Dedifferentiated amniotic fluid mesenchymal stem cell (primary cell): Measurements from ENCODE around the gene COMP.
"Not testable (repeated sequence)": the region's sequence is repeated elsewhere in the genome, so short reads cannot be mapped to it uniquely, and the experiment has no call there.

Source experiments
- DNase-seq: peaks from one replicate; pipeline ENCODE4 v3.0.0-alpha.2; 2016; ENCODE audit errors: extremely low spot score

Gene COMP

DNA sequence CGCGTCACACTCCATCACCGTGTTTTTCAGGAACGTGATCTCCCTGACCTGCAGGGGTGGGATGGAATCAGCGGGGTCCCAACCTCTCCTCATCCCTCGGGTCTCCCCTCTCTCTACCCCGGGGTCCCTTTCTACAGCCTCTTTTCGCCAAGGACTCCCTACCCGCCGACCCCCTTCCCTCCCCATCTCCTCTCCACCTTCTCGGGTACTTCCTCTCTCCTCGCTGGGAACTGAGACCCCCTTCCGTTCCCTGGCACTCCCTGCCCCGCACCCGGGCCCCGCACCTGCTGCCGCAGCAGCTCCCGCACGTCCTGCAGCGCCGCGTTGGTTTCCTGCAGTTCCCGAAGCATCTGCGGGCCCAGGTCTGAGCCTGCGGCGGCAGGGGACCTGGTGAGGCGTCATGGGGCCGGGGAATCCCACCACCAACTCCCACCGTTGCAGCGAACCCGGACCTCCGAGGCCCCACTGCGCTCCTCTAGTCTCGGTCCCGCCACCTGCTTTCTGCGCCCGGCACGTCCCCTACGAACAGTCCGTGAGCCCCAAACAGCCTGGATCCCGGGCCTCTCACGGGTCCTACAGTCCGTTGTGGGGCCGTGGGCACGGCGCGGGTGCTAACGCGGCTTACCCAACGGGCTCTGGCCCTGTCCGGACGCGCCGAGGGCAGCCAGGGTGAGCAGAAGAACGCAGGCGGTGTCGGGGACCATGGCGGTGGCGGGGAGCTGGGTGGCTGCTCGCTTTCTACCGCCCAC lies at the start of gene COMP:
COMP (minus strand) TSS at position 740 of the 749 bp plus-strand sequence; CDS start at position 704, 36 bp downstream.
- no peak for DNase-seq

DNA sequence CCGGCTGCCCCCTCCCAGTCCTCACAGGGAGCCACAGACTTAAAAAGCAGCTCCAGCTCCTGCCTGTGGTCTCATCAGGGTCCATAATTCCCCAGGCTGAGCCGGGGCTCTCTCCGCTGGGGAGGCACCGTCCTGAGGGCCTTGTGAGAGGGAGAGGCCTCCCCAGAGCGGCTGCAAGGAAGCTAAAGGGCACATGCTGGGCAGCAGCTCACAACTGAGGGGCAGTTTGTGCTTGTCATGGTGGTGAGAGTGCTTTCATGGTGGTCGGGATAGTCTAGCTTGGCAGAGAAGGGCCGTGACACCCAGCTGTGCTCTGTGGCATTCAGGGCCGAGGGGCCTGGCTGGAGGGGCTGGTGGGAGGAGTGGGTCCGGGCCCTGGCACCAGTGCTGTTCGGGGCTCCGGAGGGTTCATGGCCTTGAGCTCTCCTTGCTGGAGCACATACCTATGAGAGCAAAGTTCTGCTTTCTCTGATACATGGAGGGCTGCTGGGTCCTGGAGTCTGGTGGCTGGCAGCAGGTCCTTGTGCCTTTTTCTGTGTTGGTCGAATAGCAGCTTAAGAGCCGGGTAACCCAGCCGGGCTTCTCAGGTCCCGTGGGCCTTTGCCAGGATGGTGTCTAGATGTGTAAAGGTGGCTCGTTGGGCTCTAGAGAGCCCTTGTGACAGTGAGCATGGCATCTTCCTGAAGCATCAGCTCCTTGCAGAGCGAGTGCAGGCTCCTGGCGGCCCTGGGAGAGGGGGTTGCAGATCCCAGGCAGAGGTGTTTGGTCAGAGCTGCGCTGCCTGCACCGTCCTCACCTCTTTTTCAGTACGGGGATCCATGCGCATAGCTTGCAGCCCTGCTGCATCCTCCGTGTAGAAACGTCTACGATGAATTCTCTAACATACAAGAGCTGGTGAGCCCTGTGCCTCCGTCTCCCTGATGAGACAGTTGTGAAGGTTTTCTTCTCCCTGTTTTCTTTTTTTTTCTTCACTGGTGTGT lies 49.5 kb upstream of the COMP start:
- no peak for DNase-seq

- no peak for DNase-seq
Observed at GRCh38 chr19:18839465-18840287, 48.6 kb upstream of the COMP start.

GRCh38 chr19:18834644-18834984 lies 43.5 kb upstream of the COMP start:
- no peak for DNase-seq

DNA sequence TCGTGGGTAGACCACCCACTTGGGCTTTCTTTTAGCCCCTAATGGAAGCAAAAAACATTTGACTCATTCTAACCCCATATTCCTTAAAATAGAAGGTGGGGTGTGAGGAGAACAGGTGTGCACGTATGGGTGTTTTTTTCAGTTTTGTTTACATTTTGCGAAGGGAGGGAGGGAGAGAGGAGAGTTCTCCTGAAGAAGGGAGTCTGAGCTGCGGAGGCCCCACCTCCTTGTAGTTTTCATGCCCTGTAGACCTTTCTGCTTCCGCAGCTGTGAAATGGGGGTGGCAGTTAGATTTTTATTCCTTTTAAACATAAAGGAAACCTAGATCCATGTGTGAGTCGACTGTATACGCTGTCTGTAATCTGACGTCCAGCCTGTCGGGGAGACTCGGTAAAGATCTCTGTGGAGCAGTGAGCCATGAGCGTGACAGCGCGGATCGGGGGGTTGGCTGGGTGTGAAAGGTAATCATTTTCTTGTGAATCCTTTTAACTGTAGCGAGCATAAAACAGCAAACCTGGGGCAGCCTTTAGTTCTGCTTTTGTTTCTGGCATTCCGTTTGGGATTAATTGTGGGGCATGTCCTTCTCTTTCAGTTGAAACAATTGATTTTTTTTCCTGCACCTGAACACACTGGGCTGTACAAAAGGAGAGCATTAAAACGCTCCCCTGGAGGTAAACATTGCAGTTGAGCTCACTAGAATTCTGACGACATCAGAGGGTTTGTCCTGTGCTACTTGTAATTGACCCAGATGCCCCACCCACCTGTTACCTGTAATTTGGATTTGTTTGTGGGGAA lies 42.9 kb upstream of the COMP start:
- DNase-seq, result no peak

DNA sequence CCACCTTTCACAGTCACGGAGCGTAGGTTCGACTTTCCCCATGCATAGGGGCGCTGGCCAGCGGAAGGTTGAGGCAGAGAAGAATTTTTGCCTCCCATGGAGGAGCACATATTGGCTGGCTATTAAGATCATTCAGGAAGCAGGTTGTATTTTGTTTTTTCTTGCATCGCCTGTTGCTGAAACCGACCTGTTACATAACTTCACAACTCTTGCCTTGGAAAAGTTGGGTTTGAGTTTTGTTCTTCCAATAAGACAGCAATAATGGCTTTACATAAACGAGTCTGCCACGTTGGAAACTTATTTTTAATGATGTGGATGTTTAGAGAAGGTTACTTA lies 42.0 kb upstream of the COMP start:
- no peak for DNase-seq

DNA sequence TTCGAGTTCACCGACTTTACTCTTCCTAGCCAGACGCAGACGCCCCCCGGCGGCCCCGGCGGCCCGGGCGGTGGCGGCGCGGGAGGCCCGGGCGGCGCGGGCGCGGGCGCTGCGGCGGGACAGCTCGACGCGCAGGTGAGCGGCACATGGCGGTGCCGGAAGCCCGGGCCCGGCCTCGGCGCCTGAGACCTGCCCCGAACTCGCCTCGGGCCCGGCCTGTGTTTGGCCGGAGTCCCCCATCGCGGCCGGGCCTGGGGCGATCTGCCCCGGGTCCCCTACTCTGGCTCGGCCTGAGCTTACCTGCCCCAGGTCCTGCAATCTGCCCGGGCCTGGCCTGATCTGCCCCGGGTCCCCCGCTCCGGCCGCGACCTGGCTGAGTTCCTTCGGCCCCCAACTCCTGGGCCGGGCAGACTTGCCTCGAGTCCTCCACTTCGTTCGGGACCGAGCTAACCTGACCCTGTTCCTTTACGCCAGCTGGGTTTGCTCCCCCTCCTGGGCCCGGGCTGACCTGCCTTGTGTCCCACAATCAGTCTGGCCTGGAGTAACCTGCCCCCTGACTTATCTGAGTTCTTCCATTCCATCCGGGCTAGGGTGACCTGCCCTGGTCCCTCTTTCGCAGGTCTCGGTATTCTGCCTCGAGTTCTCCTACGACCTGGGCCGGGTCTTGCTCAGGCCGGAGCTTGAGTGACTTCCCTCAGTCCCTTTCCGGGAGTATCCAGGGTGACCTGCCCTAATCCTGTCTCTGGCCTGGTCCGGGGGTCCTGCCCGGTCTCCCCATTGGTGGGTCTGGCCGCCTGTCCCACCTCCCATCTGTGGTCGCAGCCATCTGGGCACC lies 41.4 kb upstream of the COMP start:
- DNase-seq, result no peak

DNA sequence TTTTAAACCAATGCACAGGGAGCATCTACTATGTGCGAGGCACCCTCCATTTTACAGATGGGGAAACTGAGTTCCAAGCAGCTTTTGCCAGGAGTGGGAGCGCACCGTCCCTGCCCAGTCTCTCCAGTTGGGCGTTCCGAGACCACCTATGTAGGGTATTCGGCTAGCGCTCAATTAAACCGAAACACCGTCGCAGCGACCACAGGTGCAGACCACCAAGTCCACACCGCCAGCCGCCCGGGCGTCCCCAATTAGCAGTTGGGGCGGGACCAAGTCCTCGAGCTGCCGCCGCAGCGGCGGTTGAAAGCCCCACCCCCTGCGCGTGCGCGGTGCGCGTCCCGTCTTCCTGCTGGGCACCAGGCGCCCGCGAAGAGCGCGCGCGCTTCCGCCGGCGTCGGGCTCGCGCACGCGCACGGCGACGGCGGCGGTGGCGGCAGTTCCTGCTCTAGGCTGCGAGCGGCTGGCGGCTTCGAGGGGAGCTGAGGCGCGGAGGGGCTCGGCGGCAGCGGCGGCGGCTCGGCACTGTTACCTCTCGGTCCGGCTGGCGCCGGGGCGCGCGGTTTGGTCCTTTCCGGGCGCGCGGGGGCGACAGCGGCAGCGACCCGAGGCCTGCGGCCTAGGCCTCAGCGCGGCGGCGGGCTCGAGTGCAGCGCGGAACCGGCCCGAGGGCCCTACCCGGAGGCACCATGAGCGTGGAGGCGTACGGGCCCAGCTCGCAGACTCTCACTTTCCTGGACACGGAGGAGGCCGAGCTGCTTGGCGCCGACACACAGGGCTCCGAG lies 40.6 kb upstream of the COMP start, which contains the start of gene UPF1:
UPF1 (plus strand) TSS at position 436 of the 782 bp plus-strand sequence; CDS start at position 687, 251 bp downstream.
- DNase-seq, result peak; percentile 84

DNA sequence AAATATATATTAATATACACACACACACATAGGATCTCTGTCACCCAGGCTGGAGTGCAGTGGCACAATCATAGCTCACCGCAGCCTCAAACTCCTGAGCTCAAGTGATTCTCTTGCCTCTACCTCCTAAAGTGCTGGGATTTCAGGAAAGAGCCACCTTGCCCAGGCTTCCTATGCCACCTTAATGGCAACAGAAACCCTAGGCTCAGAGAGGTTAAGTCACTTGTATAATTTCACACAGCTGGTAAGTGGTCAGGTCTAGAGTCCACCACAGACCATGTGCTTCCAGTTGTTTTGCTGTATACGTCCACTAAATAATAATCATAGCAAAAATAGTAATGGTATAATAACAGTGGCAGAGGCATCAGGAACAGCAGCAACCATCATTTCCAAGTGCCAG lies 39.4 kb upstream of the COMP start:
- DNase-seq, result no peak

DNA sequence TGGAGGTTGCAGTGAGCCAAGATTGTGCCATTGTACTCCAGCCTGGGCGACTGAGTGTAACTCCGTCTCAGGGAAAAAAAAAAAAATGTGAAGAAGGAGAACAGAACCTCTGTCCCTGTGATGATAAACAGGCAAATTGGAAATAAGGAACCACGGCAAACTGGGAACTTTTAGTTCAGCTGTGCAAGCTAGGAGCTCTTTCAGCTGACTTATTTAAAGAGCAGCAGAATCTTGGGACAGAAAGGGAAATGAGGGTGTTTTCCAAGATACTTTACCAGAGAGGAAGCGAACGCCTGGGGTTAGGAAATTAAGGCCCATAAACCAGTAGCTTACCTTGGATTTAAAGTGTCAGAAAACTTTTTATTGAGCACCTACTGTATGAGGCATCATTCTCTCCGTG lies 37.7 kb upstream of the COMP start:
- no peak for DNase-seq

DNA sequence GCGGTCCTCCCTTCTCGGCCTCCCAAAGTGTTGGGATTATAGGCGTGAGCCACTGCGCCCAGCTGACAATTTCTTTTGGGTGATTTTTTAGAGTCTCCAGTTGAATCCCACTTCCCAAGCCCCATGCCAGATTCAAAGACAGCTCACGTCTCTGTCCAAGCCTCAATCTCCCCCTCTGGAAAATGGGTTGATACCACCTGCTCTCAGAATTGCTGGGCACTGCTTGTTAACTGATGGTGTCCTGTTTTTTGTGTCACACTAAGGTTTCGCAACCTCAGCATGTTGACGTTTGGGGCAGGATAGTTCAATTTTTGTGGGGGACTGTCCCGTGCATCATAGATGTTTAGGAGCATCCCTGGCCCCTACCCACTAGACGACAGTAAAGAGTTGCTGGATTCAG lies 26.5 kb upstream of the COMP start:
- no peak for DNase-seq

DNA sequence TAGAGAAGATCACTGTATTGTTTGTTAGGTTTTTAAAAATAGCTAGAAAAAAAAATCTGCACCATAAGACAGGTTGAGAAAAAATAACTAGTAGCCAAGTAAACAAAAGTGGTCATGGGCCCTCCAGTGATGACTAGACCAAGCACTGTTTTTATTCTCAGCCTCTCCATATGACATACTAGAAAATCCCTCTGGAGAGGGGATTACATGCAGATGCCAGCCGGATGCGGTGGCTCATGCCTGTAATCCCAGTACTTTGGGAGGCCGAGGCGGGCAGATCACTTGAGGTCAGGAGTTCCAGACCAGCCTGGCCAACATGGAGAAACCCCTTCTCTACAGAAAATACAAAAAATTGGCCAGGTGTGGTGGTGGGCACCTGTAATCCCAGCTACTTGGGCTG lies 25.5 kb upstream of the COMP start:
- not testable (repeated sequence) for DNase-seq

- DNase-seq, result no peak
Observed at GRCh38 chr19:18815673-18816072, 24.6 kb upstream of the COMP start.

DNA sequence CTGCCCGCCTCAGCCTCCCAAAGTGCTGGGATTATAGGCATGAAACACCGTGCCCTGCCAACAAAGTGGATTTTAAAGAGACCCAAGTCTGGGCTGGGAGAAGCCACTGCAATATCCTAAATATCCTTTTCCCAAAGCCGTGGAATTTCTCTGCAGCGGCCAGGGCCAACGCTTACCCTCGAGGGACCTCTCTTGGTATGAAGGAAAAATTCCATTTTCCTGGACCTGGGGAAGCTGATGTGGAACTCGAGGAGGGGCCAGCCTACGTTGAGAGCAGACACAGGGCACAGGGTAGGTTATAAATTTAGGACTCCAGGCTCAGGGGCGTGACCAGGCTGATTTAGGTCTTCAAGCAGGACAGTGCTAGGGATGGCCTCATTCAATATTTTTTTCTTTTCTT lies 23.0 kb upstream of the COMP start:
- no peak for DNase-seq

- not testable (repeated sequence) for DNase-seq
Observed at GRCh38 chr19:18811638-18812037, 20.5 kb upstream of the COMP start.

GRCh38 chr19:18809149-18809868 lies 18.2 kb upstream of the COMP start:
- no peak for DNase-seq

- no peak for DNase-seq
Observed at GRCh38 chr19:18807861-18808331, 16.8 kb upstream of the COMP start.

DNA sequence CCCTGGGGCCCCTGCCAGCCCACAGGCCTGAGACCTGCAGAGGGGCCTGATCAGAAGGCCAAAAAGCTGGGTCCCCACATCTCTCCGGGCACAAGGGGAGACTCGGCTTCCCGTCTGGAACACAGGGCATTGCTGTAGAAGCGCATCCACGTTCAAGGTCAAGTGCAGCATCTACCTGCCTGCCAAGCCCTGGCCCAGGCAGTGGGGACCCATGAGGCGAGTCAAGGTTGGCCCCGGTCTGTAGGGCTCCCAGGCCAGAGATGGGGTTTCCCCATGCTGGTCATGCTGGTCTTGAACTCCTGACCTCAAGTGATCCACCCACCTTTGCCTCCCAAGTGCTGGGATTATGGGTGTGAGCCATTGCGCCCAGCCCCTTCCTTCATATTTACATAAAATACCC lies 13.5 kb upstream of the COMP start:
- no peak for DNase-seq

GRCh38 chr19:18804139-18804601 lies 13.1 kb upstream of the COMP start:
- no peak for DNase-seq
